T-helper 1 cell (primary cell): ENCODE data around the gene SPG7.

Experiments
- DNase-seq, 5 donors: peaks; one replicate each; pipeline ENCODE4 v3.0.0-alpha.2; 2012 to 2020

Gene SPG7

DNA sequence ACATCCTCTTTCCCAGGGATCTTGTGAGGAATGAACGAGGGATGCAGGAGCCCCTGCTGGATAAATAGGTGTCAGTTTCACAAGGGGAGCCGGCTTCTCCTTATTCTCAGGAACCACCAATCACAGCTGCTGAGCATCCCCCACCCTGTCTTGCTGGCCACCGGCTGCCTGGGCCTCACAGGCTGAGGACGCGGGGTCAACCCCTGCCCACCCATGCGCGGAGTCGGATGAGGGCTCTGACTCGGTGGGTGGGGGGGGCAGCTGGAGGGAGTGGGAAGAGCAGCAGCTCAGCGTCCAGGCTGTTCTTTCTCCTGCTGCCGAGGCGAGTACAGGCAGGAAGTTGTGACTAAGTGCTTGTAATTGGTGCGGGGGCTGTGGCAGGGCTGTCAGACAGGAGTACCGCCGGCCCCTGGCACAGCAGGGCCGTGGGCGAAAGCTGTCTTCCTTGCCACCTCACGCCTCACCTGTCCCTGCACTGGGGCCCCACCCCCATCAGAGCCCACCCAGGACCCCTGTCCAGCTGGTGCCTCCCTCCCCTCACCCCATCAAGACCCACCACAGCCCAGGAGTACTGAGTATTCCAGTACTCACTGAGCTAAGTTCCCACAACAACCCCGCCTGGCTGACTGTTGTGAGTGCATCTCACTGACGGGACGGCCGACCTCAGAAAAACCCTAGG lies 94.2 kb downstream of the SPG7 start:
- DNase-seq, result peak in 2 of 5 donors; percentile 25 to 26

DNA sequence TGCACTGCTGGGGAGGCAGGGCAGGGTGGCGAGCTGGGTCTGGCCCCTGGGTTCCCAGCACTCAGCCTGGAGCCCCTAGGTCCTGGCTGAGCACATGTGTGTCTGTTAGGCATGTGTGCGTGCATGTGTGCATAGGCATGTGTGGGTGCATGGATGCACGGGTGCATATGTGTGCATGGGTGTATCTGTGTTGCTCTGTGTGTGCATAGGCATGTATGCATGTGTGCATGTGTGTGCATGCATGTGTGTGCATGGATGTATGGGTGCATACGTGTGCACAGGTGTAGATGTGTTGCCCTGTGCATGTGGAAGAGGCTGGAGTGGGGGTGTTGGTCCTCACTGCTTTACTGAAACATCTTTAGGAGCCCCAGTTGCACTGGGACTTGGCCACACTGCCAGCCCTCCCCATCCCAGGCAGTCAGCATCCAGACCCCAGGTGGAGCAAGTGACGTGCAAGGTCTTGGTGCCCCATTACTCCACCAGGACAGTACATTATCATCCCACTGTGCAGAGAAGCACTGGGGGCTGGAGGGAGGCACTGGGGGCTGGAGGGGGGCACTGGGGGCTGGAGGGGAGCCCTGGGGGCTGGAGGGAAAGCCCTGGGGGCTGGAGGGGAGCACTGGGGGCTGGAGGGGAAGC lies 94.9 kb downstream of the SPG7 start:
- DNase-seq, result no peak

DNA sequence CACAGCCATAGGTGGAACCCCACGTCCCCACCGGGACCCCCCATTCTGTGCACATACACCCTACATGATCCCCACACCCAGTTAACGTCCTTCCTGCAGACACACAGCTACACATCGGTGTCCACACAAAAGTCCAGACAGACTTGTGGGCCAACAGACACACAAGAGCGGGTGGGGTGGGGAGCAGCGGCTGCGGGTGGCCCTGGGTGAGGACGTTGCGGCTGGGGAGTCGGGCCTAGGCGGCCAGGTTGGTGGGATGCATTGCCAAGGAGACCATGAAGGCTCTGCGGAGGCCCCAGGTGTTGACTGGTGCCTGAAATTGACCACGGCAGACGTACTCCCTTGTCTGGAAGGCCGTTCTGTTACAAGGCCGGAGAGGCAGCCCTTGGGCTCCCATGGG lies 96.6 kb downstream of the SPG7 start:
- no peak for DNase-seq

DNA sequence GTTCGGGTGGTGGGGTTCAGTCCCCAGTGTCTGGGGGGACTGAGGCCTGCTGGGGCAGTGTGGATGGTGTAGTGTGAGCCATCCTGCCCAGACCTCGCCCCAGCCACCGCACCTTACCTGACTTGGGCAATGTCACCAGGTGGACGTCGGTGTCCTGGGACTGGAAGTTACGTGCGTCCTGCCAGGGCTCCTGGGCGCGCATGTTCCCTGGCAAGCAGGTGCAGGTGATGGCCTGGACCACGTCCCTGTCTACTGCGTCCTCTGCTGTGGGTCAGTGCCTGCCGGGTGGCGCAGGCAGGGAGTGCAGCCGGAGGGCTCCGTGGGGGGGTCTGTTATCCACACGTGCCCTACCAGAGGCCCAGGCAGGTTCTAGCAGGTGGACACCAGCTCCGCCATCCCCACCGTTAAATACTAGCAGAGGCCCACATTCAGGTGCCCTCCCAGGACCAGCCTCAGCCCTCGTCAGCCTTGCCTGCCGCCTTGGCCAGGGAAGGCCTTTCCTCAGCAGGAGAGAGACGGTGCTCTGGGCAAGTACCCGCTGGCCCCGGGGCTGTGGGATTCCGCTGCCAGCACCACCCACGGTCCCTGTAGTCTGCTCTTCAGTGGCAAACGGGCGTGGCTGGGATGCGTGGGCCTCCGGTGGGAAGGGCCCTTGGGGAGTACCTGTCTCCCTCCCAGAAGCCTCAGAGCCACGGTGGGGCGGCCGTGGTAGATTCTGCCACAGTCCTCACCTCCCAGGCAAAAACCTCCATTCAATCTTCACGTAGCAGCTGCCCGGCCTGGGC lies 97.2 kb downstream of the SPG7 start:
- no peak for DNase-seq

DNA sequence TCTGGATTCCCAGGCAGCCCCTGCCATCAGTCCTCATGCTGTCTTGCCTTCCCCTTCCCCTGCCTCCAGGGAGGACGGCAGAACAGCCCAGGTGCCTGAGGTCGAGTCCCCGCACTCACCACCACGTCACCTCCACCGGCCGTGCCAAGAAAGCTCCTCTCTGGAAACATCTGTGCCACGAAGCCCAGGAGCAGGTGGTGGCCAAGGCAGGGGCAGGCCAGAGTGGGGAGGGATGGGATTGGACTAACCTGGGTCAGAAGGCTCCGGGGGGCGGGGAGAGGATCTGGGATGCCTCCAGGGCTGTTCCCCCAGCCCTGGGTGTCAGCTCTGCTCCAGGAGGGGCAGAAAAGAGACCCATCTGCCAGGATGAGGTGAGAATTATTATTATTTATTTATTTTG lies 97.8 kb downstream of the SPG7 start:
- DNase-seq, result no peak
